Sigmoid colon (tissue), 7 donors: ENCODE measurements around the gene OR14I1. TPM values are rescaled to one million over a fixed set of nuclear protein-coding genes. Genes with fewer than 3 reads are reported as not detected.
"Not testable (repeated sequence)": the region's sequence is repeated elsewhere in the genome, so short reads cannot be mapped to it uniquely, and the experiment has no call there.

Experiments
- DNase-seq: peaks from one replicate; pipeline ENCODE4 v3.0.0-alpha.2; 2019
- H3K27ac ChIP-seq, 4 donors: fragments of 200-600 bp; sonication (generic); one replicate each; pipeline ENCODE4 v1.5.1; 2016 to 2019; ENCODE audit warnings: mild to moderate bottlenecking in 1 of 4
- H3K27me3 ChIP-seq, 3 donors: fragments of 200-600 bp; sonication (generic); one replicate each; pipeline ENCODE4 v1.5.1; 2019; ENCODE audit warnings: mild to moderate bottlenecking in 1 of 3
- H3K36me3 ChIP-seq, 4 donors: fragments of 200-600 bp; sonication (generic); one replicate each; pipeline ENCODE4 v1.5.1; 2016 to 2019
- H3K4me1 ChIP-seq, 4 donors: fragments of 200-600 bp; sonication (generic); one replicate each; pipeline ENCODE4 v1.5.1; 2017 to 2019
- H3K4me3 ChIP-seq, 4 donors: fragments of 200-600 bp; sonication (generic); one replicate each; pipeline ENCODE4 v1.5.1; 2017 to 2019; ENCODE audit warnings: mild to moderate bottlenecking in 2 of 4, moderate library complexity in 1 of 4
- H3K9me3 ChIP-seq, 4 donors: fragments of 200-600 bp in 3 of 4; sonication (generic) in 3 of 4; one replicate each; pipeline versions ENCODE4 v1.5.1 to v1.6.1; 2013 to 2019
- CTCF ChIP-seq, 4 experiments: fragments of 450-650 bp in 3 of 4; fragments of 200-600 bp in 1 of 4; IDR thresholded peaks; one replicate each; pipeline ENCODE4 v1.5.1; 2016 to 2019; ENCODE audit warnings: antibody characterized with exemption in 4 of 4, mild to moderate bottlenecking in 3 of 4, moderate library complexity in 2 of 4
- EP300 ChIP-seq, 4 donors: sonication (generic); formaldehyde crosslinking; IDR thresholded peaks; one replicate each; pipeline ENCODE4 v1.6.1; 2017; ENCODE audit warnings: antibody characterized with exemption in 4 of 4
- POLR2A ChIP-seq, 2 donors: fragments of 450-650 bp; IDR thresholded peaks; one replicate each; pipeline ENCODE4 v1.6.1; 2016; ENCODE audit warnings: antibody characterized with exemption in 2 of 2, mild to moderate bottlenecking in 2 of 2, moderate library complexity in 2 of 2
- POLR2AphosphoS5 ChIP-seq, 4 donors: sonication (generic); formaldehyde crosslinking; IDR thresholded peaks; one replicate each; pipeline ENCODE4 v1.6.1; 2017; ENCODE audit warnings: antibody characterized with exemption in 4 of 4
- WGBS, 2 donors: extraction: QIAGEN DNeasy Blood & Tissue Kit; methylation state at CpG; one replicate each; pipeline ENCODE4 v1.1.7; 2013; 5-methylcytosine and 5-hydroxymethylcytosine counted together
- intact Hi-C: fragments of 100-400 bp; cut with DNase I; formaldehyde crosslinking; loops from one replicate; pipeline ENCODE4 v1.15.1; 2023
- polyA plus RNA-seq, 3 donors: library from polyadenylated mRNA; stranded (reverse); fragments of 200-250 nt; gene quantifications; one replicate each; pipeline ENCODE4 v1.2.3, GENCODE V29; 2013
- small RNA-seq, 3 donors: library from RNA; depleted of rRNA; stranded (forward); fragments of <200 nt; gene quantifications; one replicate each; pipeline ENCODE3, GENCODE V24; 2016
- total RNA-seq, 4 donors: library from RNA; depleted of rRNA; stranded (reverse); fragments of >200 nt; gene quantifications; one replicate each; pipeline ENCODE4 v1.1.0, GENCODE V29; 2016
- donor health status: healthy with polysubstance abuse.
- donor health status: Bipolar disorder and iron deficiency.
- donor health status: healthy.

Gene OR14I1
- total and polyA plus RNA-seq, 7 donors = not detected

- Histone ChIP-seq H3K9me3 (no peaks in the 10 kb centered on the region), H3K36me3 (no peaks in the 10 kb centered on the region), H3K4me3 (no peak overlapping the region), H3K27me3 (no peaks in the 10 kb centered on the region), H3K27ac (no peak overlapping the region), H3K4me1 (no peaks in the 10 kb centered on the region)
- WGBS, 2 donors = 91 to 94% methylated on average over 8 of the region's 8 CpGs
- DNase-seq = no peak
- intact Hi-C loops = no loop called here
- no peak for TF ChIP-seq POLR2AphosphoS5 (IDR thresholded peaks at IDR 0.05)
- TF ChIP-seq POLR2A (IDR thresholded peaks at IDR 0.05) = no peak
- no peak for TF ChIP-seq EP300 (IDR thresholded peaks at IDR 0.05)
- no peak for TF ChIP-seq CTCF (IDR thresholded peaks at IDR 0.05)
These were observed 20.9 kb downstream of the OR14I1 start for GRCh38 chr1:248681651-248682050.

GRCh38 chr1:248670003-248670402 lies 32.6 kb downstream of the OR14I1 start:
- no peak for DNase-seq
- Histone ChIP-seq H3K9me3 (no peaks in the 10 kb centered on the region), H3K27me3 (no peaks in the 10 kb centered on the region), H3K4me1 (no peaks in the 10 kb centered on the region), H3K36me3 (no peaks in the 10 kb centered on the region), H3K4me3 (no peak overlapping the region), H3K27ac (no peak overlapping the region)
- intact Hi-C loops = no loop called here
- TF ChIP-seq EP300 (IDR thresholded peaks at IDR 0.05) (no peak), CTCF (IDR thresholded peaks at IDR 0.05) (no peak), POLR2AphosphoS5 (IDR thresholded peaks at IDR 0.05) (no peak), POLR2A (IDR thresholded peaks at IDR 0.05) (no peak)
- WGBS, 2 donors = 82 to 83% methylated on average over 1 of the region's 1 CpG

- H3K4me3 ChIP-seq, intact Hi-C loops, H3K4me1 ChIP-seq, DNase-seq, H3K27ac ChIP-seq, H3K36me3 ChIP-seq, H3K27me3 ChIP-seq, H3K9me3 ChIP-seq: not testable (repeated sequence)
- 64 to 83% methylated on average over 5 of the region's 5 CpGs for WGBS, 2 donors
These were observed 38.9 kb downstream of the OR14I1 start for GRCh38 chr1:248663453-248664328.

- H3K27ac ChIP-seq, H3K4me3 ChIP-seq, H3K4me1 ChIP-seq, H3K27me3 ChIP-seq, H3K9me3 ChIP-seq, intact Hi-C loops, DNase-seq, H3K36me3 ChIP-seq: not testable (repeated sequence)
- 87 to 92% methylated on average over 4 of the region's 6 CpGs for WGBS, 2 donors
These were observed 45.8 kb downstream of the OR14I1 start for GRCh38 chr1:248656797-248657196.

GRCh38 chr1:248655354-248655753 lies 47.2 kb downstream of the OR14I1 start, which contains the start of gene OR2T27:
TSS of gene OR2T27 (minus strand) at chr1:248655528. CDS start at chr1:248650884, 4,644 bp downstream.
- H3K36me3 ChIP-seq, DNase-seq, intact Hi-C loops, H3K27me3 ChIP-seq, H3K4me1 ChIP-seq, H3K9me3 ChIP-seq, H3K27ac ChIP-seq, H3K4me3 ChIP-seq: not testable (repeated sequence)
- WGBS, 2 donors = 81% methylated on average over 3 of the region's 3 CpGs; no CpG with 5 or more reads in 1 of the 2 donors

Small RNAs within 50 kb of the gene (small RNA-seq; reads per million reads assigned to genes)
- gene AHCYP8 = 0 reads per million in 3 donors

Other genes with a start within 250 kb of the OR14I1 start
- gene OR2T3, start 229.4 kb downstream of the OR14I1 start, total RNA-seq = not detected
- gene OR2T3, start 229.4 kb downstream of the OR14I1 start, polyA plus RNA-seq = not detected
- gene OR2T5, start 214.2 kb downstream of the OR14I1 start, total RNA-seq = not detected
- not detected for gene OR2T5, start 214.2 kb downstream of the OR14I1 start, polyA plus RNA-seq
- gene OR2G6, start 194.7 kb downstream of the OR14I1 start, total RNA-seq = not detected
- gene OR2G6, start 194.7 kb downstream of the OR14I1 start, polyA plus RNA-seq = not detected
- not detected for gene OR2T29, start 140.0 kb downstream of the OR14I1 start, total RNA-seq
- gene OR2T29, start 140.0 kb downstream of the OR14I1 start, polyA plus RNA-seq = not detected
- not detected for gene OR2T34, start 128.0 kb downstream of the OR14I1 start, total RNA-seq
- gene OR2T34, start 128.0 kb downstream of the OR14I1 start, polyA plus RNA-seq = not detected
- not detected for gene OR2T10, start 105.1 kb downstream of the OR14I1 start, total RNA-seq
- under 1 TPM in 1 of 3 donors, not detected in 2; 0.01 TPM for gene OR2T10, start 105.1 kb downstream of the OR14I1 start, polyA plus RNA-seq
- gene OR2T11, start 67.7 kb downstream of the OR14I1 start, total RNA-seq = not detected
- not detected for gene OR2T11, start 67.7 kb downstream of the OR14I1 start, polyA plus RNA-seq
- not detected for gene OR2T35, start 57.5 kb downstream of the OR14I1 start, total RNA-seq
- gene OR2T35, start 57.5 kb downstream of the OR14I1 start, polyA plus RNA-seq = not detected
- not detected for gene OR2T27, start 47.2 kb downstream of the OR14I1 start, total RNA-seq
- gene OR2T27, start 47.2 kb downstream of the OR14I1 start, polyA plus RNA-seq = not detected
- 1 to 10 TPM in 1 of 4 donors, under 1 TPM in 1, not detected in 2; 0.36 to 1.1 TPM for gene LYPD8, start 53.0 kb upstream of the OR14I1 start, total RNA-seq
- gene LYPD8, start 53.0 kb upstream of the OR14I1 start, polyA plus RNA-seq = 100 to 1,000 TPM; 111 to 237 (median 176) TPM
- gene SH3BP5L, start 123.1 kb upstream of the OR14I1 start, total RNA-seq = 10 to 100 TPM; 13.7 to 18.3 (median 15.3) TPM
- 10 to 100 TPM; 16.2 to 23.5 (median 19.0) TPM for gene SH3BP5L, start 123.1 kb upstream of the OR14I1 start, polyA plus RNA-seq
- gene ZNF672, start 135.5 kb upstream of the OR14I1 start, total RNA-seq = 10 to 100 TPM; 17.5 to 31.1 (median 22.5) TPM
- 10 to 100 TPM; 14.4 to 25.6 (median 17.6) TPM for gene ZNF672, start 135.5 kb upstream of the OR14I1 start, polyA plus RNA-seq
- gene ZNF692, start 156.3 kb upstream of the OR14I1 start, total RNA-seq = 10 to 100 TPM; 23.5 to 59.8 (median 30.9) TPM
- 10 to 100 TPM in 2 of 3 donors, 1 to 10 TPM in 1; 5.4 to 63.2 (median 10.4) TPM for gene ZNF692, start 156.3 kb upstream of the OR14I1 start, polyA plus RNA-seq
- 1 to 10 TPM; 3.3 to 5.4 (median 4.3) TPM for gene PGBD2, start 203.5 kb upstream of the OR14I1 start, total RNA-seq
- gene PGBD2, start 203.5 kb upstream of the OR14I1 start, polyA plus RNA-seq = 1 to 10 TPM; 3.0 to 6.0 (median 5.1) TPM